Endothelial cell of umbilical vein (primary cell): ENCODE data around the gene RHOC. TPM values are rescaled to one million over a fixed set of nuclear protein-coding genes. Genes with fewer than 3 reads are reported as not detected.

Experiments
- BruUV-seq: library from RNA; stranded (reverse); fragments of 400-500 nt; replicated peaks from 2 replicates; lab custom pipeline; 2021; lab: Mats Ljungman, UMichigan
- CTCF ChIA-PET: fragments of 300-600, 350-600 bp; sonication (Branson Sonifier 250); formaldehyde crosslinking; loops from one replicate; lab custom pipeline; 2021; ENCODE audit warnings: antibody characterized with exemption, inconsistent platforms; lab: Charles Lee
- POLR2A ChIA-PET: fragments of 300-600, 350-600 bp; sonication (Branson Sonifier 250); formaldehyde crosslinking; loops from one replicate; lab custom pipeline; 2021; ENCODE audit warnings: antibody characterized with exemption, inconsistent platforms; lab: Charles Lee
- DNase-seq: peaks from one replicate; pipeline ENCODE4 v3.0.0-alpha.2; 2011; ENCODE audit warnings: low read depth, low spot score
- FAIRE-seq: peaks from 2 replicates; lab custom pipeline; 2011; peaks lifted over from hg19 to GRCh38; lab: Jason Lieb, UNC
- H2AFZ ChIP-seq: 2 replicates; pipeline ENCODE4 v1.6.0; 2012; ENCODE audit warnings: low read depth, low read length, control low read depth, inconsistent platforms
- H3K27ac ChIP-seq: 2 replicates; pipeline ENCODE4 v1.5.1; 2011; ENCODE audit warnings: low read depth, mild to moderate bottlenecking, control low read depth, low read length, moderate library complexity; ENCODE audit not compliant: insufficient read depth
- H3K27me3 ChIP-seq, 2 experiments: 2 replicates each; pipeline versions ENCODE4 v1.6.0 to v1.6.1; 2011; ENCODE audit warnings: low read length in 2 of 2, mixed read lengths in 1 of 2; ENCODE audit not compliant: control insufficient read depth in 2 of 2, insufficient read depth in 2 of 2
- H3K36me3 ChIP-seq, 2 experiments: 2 replicates in 1 of 2; 3 replicates in 1 of 2; pipeline ENCODE4 v1.5.1; 2011; ENCODE audit warnings: low read length in 2 of 2, mild to moderate bottlenecking in 1 of 2, moderate library complexity in 1 of 2; ENCODE audit not compliant: control insufficient read depth in 2 of 2, insufficient read depth in 2 of 2; ENCODE audit errors: extremely low read depth in 1 of 2
- H3K4me1 ChIP-seq: 3 replicates; pipeline ENCODE4 v1.5.1; 2011; ENCODE audit warnings: mild to moderate bottlenecking, low read length; ENCODE audit not compliant: control insufficient read depth, insufficient read depth; ENCODE audit errors: extremely low read depth
- H3K4me2 ChIP-seq: 2 replicates; pipeline ENCODE4 v1.6.1; 2011; ENCODE audit warnings: low read length, control low read depth, mixed read lengths; ENCODE audit not compliant: insufficient read depth
- H3K4me3 ChIP-seq, 3 experiments: fragments of 200-600 bp in 1 of 3; sonication (generic), shearing (Covaris generic) in 1 of 3; replicated peaks in 1 of 3; 2 replicates each; pipeline ENCODE4 v1.5.1; 2011 to 2016; ENCODE audit warnings: control low read depth in 3 of 3, low read length in 3 of 3, mild to moderate bottlenecking in 2 of 3, inconsistent platforms in 1 of 3, low read depth in 1 of 3, moderate library complexity in 1 of 3; ENCODE audit not compliant: insufficient read depth in 1 of 3
- H3K79me2 ChIP-seq: 2 replicates; pipeline ENCODE4 v1.6.0; 2012; ENCODE audit warnings: low read length, inconsistent platforms; ENCODE audit not compliant: control insufficient read depth, insufficient read depth
- H3K9ac ChIP-seq: replicated peaks from 2 replicates; pipeline ENCODE3; 2011; ENCODE audit warnings: low read length, control low read depth; ENCODE audit not compliant: insufficient read depth; ENCODE audit errors: extremely low read depth
- H3K9me1 ChIP-seq: replicated peaks from 3 replicates; pipeline ENCODE4 v1.6.0; 2011; ENCODE audit warnings: mild to moderate bottlenecking, low read length; ENCODE audit not compliant: control insufficient read depth, insufficient read depth; ENCODE audit errors: extremely low read depth
- H3K9me3 ChIP-seq: replicated peaks from 2 replicates; pipeline ENCODE4 v1.5.1; 2012; ENCODE audit warnings: low read length, inconsistent platforms; ENCODE audit not compliant: control insufficient read depth, insufficient read depth
- H4K20me1 ChIP-seq: replicated peaks from 2 replicates; pipeline ENCODE3; 2011; ENCODE audit warnings: mild to moderate bottlenecking, low read length; ENCODE audit not compliant: control insufficient read depth, insufficient read depth; ENCODE audit errors: extremely low read depth
- CTCF ChIP-seq, 2 donors: IDR thresholded peaks; 1 replicate in 1 of 2; 2 replicates in 1 of 2; pipeline ENCODE4 v1.5.1; 2011; ENCODE audit warnings: low read length in 2 of 2, mild to moderate bottlenecking in 2 of 2, moderate library complexity in 2 of 2, control low read depth in 1 of 2, inconsistent platforms in 1 of 2, low read depth in 1 of 2; ENCODE audit not compliant: insufficient read depth in 1 of 2; ENCODE audit errors: extremely low read depth in 1 of 2
- EZH2 ChIP-seq: IDR thresholded peaks from 2 replicates; pipeline ENCODE4 v1.6.1; 2012; ENCODE audit warnings: borderline replicate concordance, low read depth, mild to moderate bottlenecking, moderate library complexity, low read length, inconsistent platforms; ENCODE audit not compliant: severe bottlenecking
- FOS ChIP-seq: IDR thresholded peaks from 2 replicates; pipeline ENCODE4 v1.6.1; 2011; ENCODE audit warnings: mild to moderate bottlenecking, low read length, moderate library complexity, borderline replicate concordance; ENCODE audit not compliant: insufficient read depth
- GATA2 ChIP-seq: IDR thresholded peaks from 2 replicates; pipeline ENCODE4 v1.7.0; 2011; ENCODE audit warnings: low read depth, mild to moderate bottlenecking, moderate library complexity, mixed read lengths, low read length; ENCODE audit not compliant: insufficient read length, insufficient read depth
- JUN ChIP-seq: IDR thresholded peaks from 2 replicates; pipeline ENCODE4 v1.6.1; 2011; ENCODE audit warnings: borderline replicate concordance, low read depth; ENCODE audit not compliant: insufficient read length, insufficient read depth
- MYC ChIP-seq: IDR thresholded peaks from one replicate; pipeline ENCODE4 v1.6.1; 2011; ENCODE audit warnings: mild to moderate bottlenecking, low read depth, low read length
- POLR2A ChIP-seq: IDR thresholded peaks from 2 replicates; pipeline ENCODE4 v1.6.1; 2012; ENCODE audit warnings: low read depth, mild to moderate bottlenecking, control low read depth, low read length
- POLR2AphosphoS5 ChIP-seq: IDR thresholded peaks from 2 replicates; pipeline ENCODE4 v1.6.1; 2012; ENCODE audit warnings: low read depth, mild to moderate bottlenecking, control low read depth, low read length, moderate library complexity; ENCODE audit not compliant: insufficient read depth
- dilution Hi-C: fragments of 300-500 bp; cut with MboI; formaldehyde crosslinking; loops from one replicate; pipeline ENCODE4 v1.15.0; 2019; ENCODE audit warnings: low sequenced_read_pairs; ENCODE audit not compliant: extremely low pct_ligation_motif_present
- intact Hi-C: fragments of 100-400 bp; cut with micrococcal nuclease; formaldehyde crosslinking; loops from one replicate; pipeline ENCODE4 v1.10.0; 2022
- polyA plus RNA-seq, 4 experiments: library from polyadenylated mRNA; depleted of rRNA in 3 of 4; stranded (reverse) in 3 of 4; unstranded in 1 of 4; fragments of >200 nt; gene quantifications; 2 replicates each; pipeline versions ENCODE4 v1.2.1 to v1.2.3, GENCODE V29; 2011 to 2012; ENCODE audit warnings: missing spikeins in 1 of 4
- total RNA-seq: library from RNA; stranded (reverse); gene quantifications from 2 replicates; pipeline ENCODE4 v1.2.3, GENCODE V29; 2021
- TF ChIP-seq, protein P1 (sequence below): IDR thresholded peaks from 2 replicates; pipeline ENCODE4 v1.6.1; 2011; ENCODE audit not compliant: insufficient read depth, insufficient read length

The RHOC gene
- total and polyA plus RNA-seq, 2 donors (not counting 3 experiments of a cell fraction or from before 2014, with no cell fraction given), result 699 to 1,244 TPM

- Histone ChIP-seq H3K27ac (no peak overlapping the region), H3K4me3 (no peak overlapping the region), H3K36me3 (peaks cover 0 to 21% of the 10 kb centered on the region in 2 experiments), H4K20me1 (no peaks in the 10 kb centered on the region), H3K9ac (no peak overlapping the region), H2AFZ (no peak overlapping the region), H3K4me1 (no peaks in the 10 kb centered on the region), H3K79me2 (peaks cover 59% of the 10 kb centered on the region), H3K27me3 (no peaks in the 10 kb centered on the region), H3K4me2 (no peak overlapping the region), H3K9me1 (no peaks in the 10 kb centered on the region), H3K9me3 (no peaks in the 10 kb centered on the region)
- DNase-seq, result no peak
- BruUV-seq, result no TSS peak
- TF ChIP-seq POLR2AphosphoS5, result no peak
- no peak for TF ChIP-seq EZH2
- TF ChIP-seq CTCF (IDR thresholded peaks at IDR 0.05; ENCODE audit: extremely low read depth in 1 of 2, insufficient read depth in 1 of 2, low read depth in 1 of 2, low read length in 2 of 2), result no peak
- no peak for TF ChIP-seq MYC
- no peak for TF ChIP-seq FOS
- TF ChIP-seq GATA2, result no peak
- TF ChIP-seq, protein P1, sequence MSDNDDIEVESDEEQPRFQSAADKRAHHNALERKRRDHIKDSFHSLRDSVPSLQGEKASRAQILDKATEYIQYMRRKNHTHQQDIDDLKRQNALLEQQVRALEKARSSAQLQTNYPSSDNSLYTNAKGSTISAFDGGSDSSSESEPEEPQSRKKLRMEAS, result no peak
- no peak for TF ChIP-seq POLR2A
- TF ChIP-seq JUN, result no peak
- dilution Hi-C loops, result no loop called here
- intact Hi-C loops, result no loop called here
- no peak for FAIRE-seq
- ChIA-PET CTCF (interaction anchor here (0.6 to 1.9 kb wide), 6 partner anchors 10 to 22 kb away, joined by 3 to 10 read pairs (median 3); no protein-coding TSS in a partner anchor), POLR2A (no interaction called here)
Measured at GRCh38 chr1:112651205-112651604, 55.7 kb downstream of the RHOC start.

Other genes with a start within 250 kb of the RHOC start
- 3.6 and 4.6 TPM in 2 replicates for gene WNT2B, start 198.2 kb downstream of the RHOC start, total RNA-seq
- gene WNT2B, start 198.2 kb downstream of the RHOC start, polyA plus RNA-seq, result 0.92 and 1.5 TPM in 2 replicates
- gene ST7L, start 88.0 kb downstream of the RHOC start, total RNA-seq, result 24.5 and 28.4 TPM in 2 replicates
- 12.3 and 12.6 TPM in 2 replicates for gene ST7L, start 88.0 kb downstream of the RHOC start, polyA plus RNA-seq
- 177 and 183 TPM in 2 replicates for gene CAPZA1, start 87.3 kb downstream of the RHOC start, total RNA-seq
- gene CAPZA1, start 87.3 kb downstream of the RHOC start, polyA plus RNA-seq, result 60.8 and 77.1 TPM in 2 replicates
- 103 and 113 TPM in 2 replicates for gene MOV10, start 32.5 kb downstream of the RHOC start, total RNA-seq
- 97.1 and 98.0 TPM in 2 replicates for gene MOV10, start 32.5 kb downstream of the RHOC start, polyA plus RNA-seq
- gene PPM1J, start 8.2 kb upstream of the RHOC start, total RNA-seq, result 1.7 and 2.4 TPM in 2 replicates
- 3.1 and 3.2 TPM in 2 replicates for gene PPM1J, start 8.2 kb upstream of the RHOC start, polyA plus RNA-seq
- gene SLC16A1, start 249.1 kb upstream of the RHOC start, total RNA-seq, result 117 and 148 TPM in 2 replicates
- 162 and 188 TPM in 2 replicates for gene SLC16A1, start 249.1 kb upstream of the RHOC start, polyA plus RNA-seq